Chondrocyte (in vitro differentiated cells): ENCODE measurements around the gene SREBF2. TPM values are rescaled to one million over a fixed set of nuclear protein-coding genes. Genes with fewer than 3 reads are reported as not detected.

Source experiments
- DNase-seq: peaks from one replicate; pipeline ENCODE4 v3.0.0; 2021; ENCODE audit warnings: mixed read lengths, low spot score
- H3K27ac Mint-ChIP-seq: one replicate; pipeline ENCODE4 v1.8.0; 2021; ENCODE audit warnings: mild to moderate bottlenecking, moderate library complexity, mixed read lengths; ENCODE audit not compliant: unreplicated experiment
- H3K27me3 Mint-ChIP-seq: 2 replicates; pipeline ENCODE4 v1.8.0; 2021; ENCODE audit warnings: low read depth, mixed read lengths
- H3K36me3 Mint-ChIP-seq: 2 replicates; pipeline ENCODE4 v1.8.0; 2021; ENCODE audit warnings: low read depth, mixed read lengths
- H3K4me1 Mint-ChIP-seq: 2 replicates; pipeline ENCODE4 v1.8.0; 2021; ENCODE audit warnings: low read depth, mild to moderate bottlenecking, mixed read lengths
- H3K4me3 Mint-ChIP-seq: one replicate; pipeline ENCODE4 v1.8.0; 2021; ENCODE audit warnings: mild to moderate bottlenecking, moderate library complexity, mixed read lengths; ENCODE audit not compliant: unreplicated experiment
- H3K9me3 Mint-ChIP-seq: 2 replicates; pipeline ENCODE4 v1.8.0; 2021; ENCODE audit warnings: low read depth, mixed read lengths
- CTCF ChIP-seq: fragments of 200-600 bp; sonication (generic); IDR thresholded peaks from 2 replicates; pipeline ENCODE4 v1.5.0; 2021; ENCODE audit warnings: antibody characterized with exemption, mild to moderate bottlenecking, moderate library complexity
- total RNA-seq: library from RNA; stranded (reverse); gene quantifications from 3 replicates; pipeline ENCODE4 v1.2.1, GENCODE V29; 2021

SREBF2 gene
- total RNA-seq, 1 donor from 2014 or later = 106 TPM

GRCh38 chr22:41902016-41902415 lies 69.1 kb downstream of the SREBF2 start:
- H3K27ac Mint-ChIP-seq = no peak overlapping the region
- no peaks in the 10 kb centered on the region for H3K4me1 Mint-ChIP-seq
- H3K4me3 Mint-ChIP-seq = no peak overlapping the region
- no peaks in the 10 kb centered on the region for H3K9me3 Mint-ChIP-seq
- no peak for TF ChIP-seq CTCF
- no peaks in the 10 kb centered on the region for H3K27me3 Mint-ChIP-seq
- no peak for DNase-seq
- H3K36me3 Mint-ChIP-seq = peaks cover 22% of the 10 kb centered on the region

GRCh38 chr22:41902932-41903421 lies 70.1 kb downstream of the SREBF2 start:
- Mint-ChIP-seq H3K4me3 (no peak overlapping the region), H3K36me3 (peaks cover 16% of the 10 kb centered on the region), H3K4me1 (no peaks in the 10 kb centered on the region), H3K9me3 (no peaks in the 10 kb centered on the region), H3K27ac (no peak overlapping the region), H3K27me3 (no peaks in the 10 kb centered on the region)
- TF ChIP-seq CTCF = no peak
- DNase-seq = no peak

GRCh38 chr22:41904450-41905410 lies 71.8 kb downstream of the SREBF2 start:
- no peak for TF ChIP-seq CTCF
- H3K27me3 Mint-ChIP-seq = no peaks in the 10 kb centered on the region
- H3K36me3 Mint-ChIP-seq = peaks cover 12% of the 10 kb centered on the region
- H3K27ac Mint-ChIP-seq = no peak overlapping the region
- no peak for DNase-seq
- H3K4me1 Mint-ChIP-seq = no peaks in the 10 kb centered on the region
- no peak overlapping the region for H3K4me3 Mint-ChIP-seq
- H3K9me3 Mint-ChIP-seq = no peaks in the 10 kb centered on the region

- peaks cover 9% of the 10 kb centered on the region for H3K36me3 Mint-ChIP-seq
- no peaks in the 10 kb centered on the region for H3K4me1 Mint-ChIP-seq
- no peak for TF ChIP-seq CTCF
- DNase-seq = no peak
- H3K27me3 Mint-ChIP-seq = no peaks in the 10 kb centered on the region
- no peaks in the 10 kb centered on the region for H3K9me3 Mint-ChIP-seq
- no peak overlapping the region for H3K4me3 Mint-ChIP-seq
- H3K27ac Mint-ChIP-seq = no peak overlapping the region
Observed at GRCh38 chr22:41905411-41906202, 72.7 kb downstream of the SREBF2 start.

- no peak for TF ChIP-seq CTCF
- peaks cover 9% of the 10 kb centered on the region for H3K36me3 Mint-ChIP-seq
- H3K4me1 Mint-ChIP-seq = peaks cover 2% of the 10 kb centered on the region
- H3K27ac Mint-ChIP-seq = no peak overlapping the region
- no peaks in the 10 kb centered on the region for H3K9me3 Mint-ChIP-seq
- peaks cover 6% of the 10 kb centered on the region for H3K27me3 Mint-ChIP-seq
- DNase-seq = no peak
- no peak overlapping the region for H3K4me3 Mint-ChIP-seq
Observed at GRCh38 chr22:41906822-41907221, 73.9 kb downstream of the SREBF2 start.
